Measurements from ENCODE around the gene FLRT1.

FLRT1 gene

DNA sequence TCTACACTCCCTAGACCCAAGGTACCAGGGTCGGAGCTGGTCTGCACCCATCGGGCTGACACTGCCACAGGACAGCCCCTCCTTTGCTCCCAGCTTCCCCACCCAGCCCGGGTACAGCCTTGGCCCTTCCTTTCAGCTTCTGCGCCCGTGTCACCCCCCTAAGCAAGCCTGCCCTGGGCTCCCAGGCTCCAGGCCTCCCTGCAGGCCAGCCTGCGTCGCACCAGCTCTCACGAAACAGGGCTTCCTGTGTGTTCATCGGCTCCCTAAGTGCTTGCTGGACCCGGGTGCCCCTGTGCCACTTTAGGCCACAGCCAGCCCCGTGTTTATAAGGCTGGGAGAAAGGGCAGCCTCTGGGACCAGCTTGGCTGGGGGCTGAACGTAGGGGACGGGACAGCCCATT lies 21.1 kb downstream of the FLRT1 start:
- DNase-seq (ENCODE audit: extremely low read depth, low read depth) = no peak
- TF ChIP-seq, protein P1, sequence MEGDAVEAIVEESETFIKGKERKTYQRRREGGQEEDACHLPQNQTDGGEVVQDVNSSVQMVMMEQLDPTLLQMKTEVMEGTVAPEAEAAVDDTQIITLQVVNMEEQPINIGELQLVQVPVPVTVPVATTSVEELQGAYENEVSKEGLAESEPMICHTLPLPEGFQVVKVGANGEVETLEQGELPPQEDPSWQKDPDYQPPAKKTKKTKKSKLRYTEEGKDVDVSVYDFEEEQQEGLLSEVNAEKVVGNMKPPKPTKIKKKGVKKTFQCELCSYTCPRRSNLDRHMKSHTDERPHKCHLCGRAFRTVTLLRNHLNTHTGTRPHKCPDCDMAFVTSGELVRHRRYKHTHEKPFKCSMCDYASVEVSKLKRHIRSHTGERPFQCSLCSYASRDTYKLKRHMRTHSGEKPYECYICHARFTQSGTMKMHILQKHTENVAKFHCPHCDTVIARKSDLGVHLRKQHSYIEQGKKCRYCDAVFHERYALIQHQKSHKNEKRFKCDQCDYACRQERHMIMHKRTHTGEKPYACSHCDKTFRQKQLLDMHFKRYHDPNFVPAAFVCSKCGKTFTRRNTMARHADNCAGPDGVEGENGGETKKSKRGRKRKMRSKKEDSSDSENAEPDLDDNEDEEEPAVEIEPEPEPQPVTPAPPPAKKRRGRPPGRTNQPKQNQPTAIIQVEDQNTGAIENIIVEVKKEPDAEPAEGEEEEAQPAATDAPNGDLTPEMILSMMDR (IDR thresholded peaks at IDR 0.05; ENCODE audit: low read depth, low read length) = no peak

DNA sequence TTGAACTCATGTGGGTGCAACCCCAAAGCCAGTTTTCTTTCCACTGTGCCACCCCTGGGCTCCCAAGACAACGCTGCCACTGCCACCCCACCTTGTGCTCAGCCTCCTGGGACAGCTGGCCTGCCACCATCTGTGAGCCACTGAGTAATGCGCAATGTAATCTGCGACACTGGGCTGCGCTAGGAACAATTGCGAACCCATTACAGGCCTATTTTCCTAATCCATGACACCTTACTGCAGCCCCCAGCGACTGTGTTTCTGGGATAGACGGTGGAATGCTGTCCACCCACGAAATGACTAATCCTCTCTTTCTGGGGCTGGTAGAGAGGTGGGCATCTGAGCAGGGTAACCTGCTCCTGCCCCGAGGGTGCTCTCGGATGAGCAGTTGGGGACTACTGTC lies 22.2 kb downstream of the FLRT1 start:
- no peak for DNase-seq (ENCODE audit: extremely low read depth, low read depth)
- TF ChIP-seq, protein P1 (IDR thresholded peaks at IDR 0.05; ENCODE audit: low read depth, low read length) = no peak

DNA sequence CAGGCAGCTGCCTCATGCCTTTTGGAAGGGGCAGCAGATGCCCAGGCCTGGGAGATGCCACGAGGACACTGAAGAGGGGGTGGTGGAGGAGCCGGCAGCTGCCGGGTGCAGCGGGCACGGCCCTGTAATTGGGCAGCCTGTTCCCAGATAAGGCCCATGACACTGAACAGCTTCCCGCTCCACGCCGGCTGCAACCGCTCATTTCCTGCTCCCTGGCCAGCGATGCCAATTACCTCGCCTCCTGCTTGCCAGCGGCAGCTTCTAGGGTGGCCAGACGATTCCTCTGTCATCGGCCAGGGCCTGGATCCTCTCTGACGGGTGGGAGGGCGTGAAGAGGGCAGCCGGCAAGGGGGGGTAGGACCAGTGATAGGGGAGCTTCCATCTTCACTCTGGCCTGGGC lies 22.8 kb downstream of the FLRT1 start:
- DNase-seq (ENCODE audit: extremely low read depth, low read depth) = no peak

DNA sequence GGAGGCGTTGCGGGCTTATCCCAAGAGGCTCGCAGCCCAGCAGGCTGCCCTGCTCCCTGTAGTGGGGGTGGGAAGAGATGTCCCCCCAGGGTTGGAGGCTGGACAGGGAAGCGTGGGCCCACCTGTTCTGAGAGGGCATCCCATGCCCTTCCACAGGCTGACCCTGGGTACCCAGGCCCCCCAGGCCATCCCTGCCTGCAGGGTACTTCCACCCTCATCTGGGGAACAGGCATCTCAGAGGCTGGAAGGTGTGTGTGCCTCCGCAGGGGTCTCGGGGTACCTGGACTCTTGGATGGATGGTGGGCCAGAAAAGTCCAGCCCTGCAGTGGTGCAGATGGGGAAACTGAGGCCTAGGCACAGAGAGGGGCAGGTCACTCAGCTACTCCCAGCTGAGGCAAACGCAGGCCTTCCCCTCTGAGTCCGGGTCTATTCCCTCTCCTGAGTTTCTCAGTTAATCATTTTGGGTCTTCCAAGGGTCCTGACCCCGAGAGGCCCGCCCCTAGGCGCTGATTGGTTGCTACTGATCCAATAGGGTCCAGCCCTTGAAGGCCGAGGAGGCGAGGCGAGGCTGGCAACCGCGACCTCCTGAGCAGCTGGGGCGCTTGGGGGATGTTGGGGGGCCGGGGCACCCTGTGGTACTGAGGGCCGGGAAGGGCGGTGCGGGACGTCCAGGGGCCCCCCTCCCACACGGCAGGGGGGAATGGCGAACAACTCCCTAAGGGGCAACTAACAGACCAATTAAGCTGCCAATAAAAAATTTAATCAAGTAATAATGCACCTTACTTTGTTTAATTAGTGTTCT lies 23.8 kb downstream of the FLRT1 start:
- no peak for DNase-seq (ENCODE audit: extremely low read depth, low read depth)
- TF ChIP-seq, protein P1 (IDR thresholded peaks at IDR 0.05; ENCODE audit: low read depth, low read length) = no peak

More for the DNA sequence above, 22.8 kb downstream of the FLRT1 start:
- TF ChIP-seq, protein P1 (IDR thresholded peaks at IDR 0.05; ENCODE audit: low read depth, low read length) = no peak

DNA sequence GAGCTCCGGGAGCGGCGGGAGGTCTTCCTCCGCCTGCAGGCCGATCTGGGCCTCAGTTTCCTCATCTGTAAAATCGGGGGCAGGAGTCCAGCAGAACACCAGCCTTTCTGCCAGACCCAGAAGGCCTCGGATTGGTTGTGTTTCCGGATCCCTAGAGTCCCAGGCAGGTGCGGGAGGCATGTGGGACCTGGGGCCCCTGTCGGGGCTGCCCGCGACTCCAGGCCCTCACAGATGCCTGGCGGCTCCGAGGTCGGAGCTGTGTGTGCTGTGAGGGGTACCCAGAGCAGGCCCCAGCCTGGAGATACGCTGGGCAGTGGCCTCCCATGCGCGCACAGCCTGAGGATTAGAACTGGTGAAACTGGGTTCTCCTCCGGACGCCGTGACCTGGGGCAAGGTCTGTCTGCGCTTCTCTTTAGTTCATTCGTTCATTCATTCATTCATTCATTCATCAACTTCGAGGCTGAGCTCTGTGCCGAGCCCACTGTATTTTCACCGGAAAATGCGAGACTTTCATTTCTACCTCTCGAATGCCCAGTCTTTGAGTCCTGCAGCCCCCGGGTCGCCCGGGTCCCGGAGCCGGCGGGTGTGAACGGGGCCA lies 24.6 kb downstream of the FLRT1 start:
- no peak for DNase-seq (ENCODE audit: extremely low read depth, low read depth)
- TF ChIP-seq, protein P1 (IDR thresholded peaks at IDR 0.05; ENCODE audit: low read depth, low read length) = no peak

DNA sequence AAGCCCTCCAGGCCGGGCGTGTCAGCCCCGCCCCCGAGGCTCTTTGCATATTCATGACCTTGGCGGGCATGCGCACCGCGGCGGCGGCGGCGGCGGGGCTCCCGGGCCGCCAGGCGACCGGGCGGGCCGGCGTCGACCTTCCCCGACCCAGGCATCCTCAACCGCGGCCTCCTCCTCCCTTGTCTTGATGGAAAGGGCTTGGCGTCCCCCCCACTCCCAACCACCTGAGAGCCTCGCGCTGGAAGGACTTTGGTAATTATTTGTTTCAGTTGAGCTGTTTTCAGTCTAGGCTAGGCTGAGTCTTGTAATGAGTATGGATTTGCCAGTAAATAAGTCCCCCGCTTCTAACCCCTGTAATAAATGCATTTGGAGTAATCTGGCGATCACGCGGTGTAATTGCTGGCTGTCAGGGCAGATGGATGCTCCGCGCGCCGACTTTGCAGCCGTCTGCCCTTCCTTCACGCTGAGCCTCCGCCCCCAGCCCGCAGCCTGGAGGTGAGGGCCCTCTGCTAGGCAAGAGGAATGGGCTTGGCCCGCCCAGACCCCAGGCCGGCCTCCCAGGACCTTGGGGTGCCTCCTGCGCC lies 25.2 kb downstream of the FLRT1 start:
- TF ChIP-seq, protein P1 (IDR thresholded peaks at IDR 0.05; ENCODE audit: low read depth, low read length) = no peak
- DNase-seq (ENCODE audit: extremely low read depth, low read depth) = no peak

All from AG09319 (cell line).